ENCODE data around the gene ADAMTS9. TPM values are rescaled to one million over a fixed set of nuclear protein-coding genes. Genes with fewer than 3 reads are reported as not detected.

Gene ADAMTS9
- total RNA-seq, 4 donors from 2014 or later: 5.1 to 52.0 (median 9.5) TPM

- no peak overlapping the region for H3K27ac ChIP-seq
- H3K4me3 ChIP-seq: no peak overlapping the region
- no peaks in the 10 kb centered on the region for H3K27me3 ChIP-seq
- no peaks in the 10 kb centered on the region for H3K9me3 ChIP-seq
- no peaks in the 10 kb centered on the region for H3K4me1 ChIP-seq
- TF ChIP-seq POLR2A (IDR thresholded peaks at IDR 0.05) (no peak), CTCF (IDR thresholded peaks at IDR 0.05) (no peak)
- no peak for DNase-seq
- H3K36me3 ChIP-seq: no peaks in the 10 kb centered on the region
Observed at GRCh38 chr3:64599651-64600050, 88.1 kb downstream of the ADAMTS9 start.

- H3K36me3 ChIP-seq: no peaks in the 10 kb centered on the region
- H3K9me3 ChIP-seq: no peaks in the 10 kb centered on the region
- DNase-seq: no peak
- no peaks in the 10 kb centered on the region for H3K4me1 ChIP-seq
- no peak overlapping the region for H3K27ac ChIP-seq
- H3K4me3 ChIP-seq: no peak overlapping the region
- TF ChIP-seq CTCF (IDR thresholded peaks at IDR 0.05) (no peak), POLR2A (IDR thresholded peaks at IDR 0.05) (no peak)
- H3K27me3 ChIP-seq: no peaks in the 10 kb centered on the region
Observed at GRCh38 chr3:64595253-64595694, 92.5 kb downstream of the ADAMTS9 start.

- no peak for DNase-seq
- Histone ChIP-seq H3K27me3 (no peaks in the 10 kb centered on the region), H3K27ac (no peak overlapping the region), H3K4me3 (no peak overlapping the region), H3K36me3 (no peaks in the 10 kb centered on the region), H3K9me3 (no peaks in the 10 kb centered on the region), H3K4me1 (no peaks in the 10 kb centered on the region)
- TF ChIP-seq CTCF (IDR thresholded peaks at IDR 0.05) (no peak), POLR2A (IDR thresholded peaks at IDR 0.05) (no peak)
Observed at GRCh38 chr3:64594134-64594533, 93.7 kb downstream of the ADAMTS9 start.

- no peaks in the 10 kb centered on the region for H3K4me1 ChIP-seq
- DNase-seq: no peak
Observed at GRCh38 chr3:64593350-64593749, 94.5 kb downstream of the ADAMTS9 start.

GRCh38 chr3:64591615-64592014 is 96.2 kb downstream of the ADAMTS9 start:
- no peak for DNase-seq
- H3K27ac ChIP-seq: no peak overlapping the region
- no peaks in the 10 kb centered on the region for H3K27me3 ChIP-seq
- no peaks in the 10 kb centered on the region for H3K9me3 ChIP-seq
- no peak overlapping the region for H3K4me3 ChIP-seq
- no peaks in the 10 kb centered on the region for H3K36me3 ChIP-seq
- TF ChIP-seq POLR2A (IDR thresholded peaks at IDR 0.05): no peak
- TF ChIP-seq CTCF (IDR thresholded peaks at IDR 0.05): no peak
- H3K4me1 ChIP-seq: no peaks in the 10 kb centered on the region

More at GRCh38 chr3:64593350-64593749, 94.5 kb downstream of the ADAMTS9 start:
- Histone ChIP-seq H3K27ac (no peak overlapping the region), H3K9me3 (no peaks in the 10 kb centered on the region), H3K36me3 (no peaks in the 10 kb centered on the region), H3K27me3 (no peaks in the 10 kb centered on the region), H3K4me3 (no peak overlapping the region)
- no peak for TF ChIP-seq CTCF (IDR thresholded peaks at IDR 0.05)
- TF ChIP-seq POLR2A (IDR thresholded peaks at IDR 0.05): no peak

- no peak for DNase-seq
- H3K4me3 ChIP-seq: no peak overlapping the region
- H3K4me1 ChIP-seq: no peaks in the 10 kb centered on the region
- no peaks in the 10 kb centered on the region for H3K36me3 ChIP-seq
- no peaks in the 10 kb centered on the region for H3K27me3 ChIP-seq
- TF ChIP-seq CTCF (IDR thresholded peaks at IDR 0.05) (no peak), POLR2A (IDR thresholded peaks at IDR 0.05) (no peak)
- H3K27ac ChIP-seq: no peak overlapping the region
- H3K9me3 ChIP-seq: no peaks in the 10 kb centered on the region
Observed at GRCh38 chr3:64588380-64588779, 99.4 kb downstream of the ADAMTS9 start.
